Transverse colon (tissue), 4 donors: ENCODE data around the gene P2RX2. TPM values are rescaled to one million over a fixed set of nuclear protein-coding genes. Genes with fewer than 3 reads are reported as not detected.

ENCODE experiments used
- DNase-seq: peaks from one replicate; pipeline ENCODE4 v3.0.0-alpha.2; 2019
- H3K27ac ChIP-seq, 4 donors: fragments of 200-600 bp; sonication (generic); 2 replicates each; pipeline ENCODE4 v1.5.1; 2016 to 2018; ENCODE audit warnings: inconsistent platforms in 4 of 4
- H3K27me3 ChIP-seq: fragments of 200-600 bp; sonication (generic); 2 replicates; pipeline ENCODE4 v1.5.1; 2017; ENCODE audit warnings: inconsistent platforms
- H3K36me3 ChIP-seq, 4 donors: fragments of 200-600 bp; sonication (generic); 2 replicates each; pipeline ENCODE4 v1.5.1; 2017 to 2019; ENCODE audit warnings: inconsistent platforms in 4 of 4
- H3K4me1 ChIP-seq, 4 donors: fragments of 200-600 bp; sonication (generic); 2 replicates each; pipeline ENCODE4 v1.5.1; 2017 to 2020; ENCODE audit warnings: inconsistent platforms in 4 of 4
- H3K4me3 ChIP-seq, 4 donors: fragments of 200-600 bp; sonication (generic); 1 replicate in 1 of 4; 2 replicates in 3 of 4; pipeline versions ENCODE4 v1.5.1 to v1.6.1; 2017 to 2019; ENCODE audit warnings: inconsistent platforms in 4 of 4
- H3K9me3 ChIP-seq, 2 donors: fragments of 200-600 bp; sonication (generic); 2 replicates each; pipeline ENCODE4 v1.5.1; 2017 to 2019; ENCODE audit warnings: inconsistent platforms in 2 of 2
- CTCF ChIP-seq, 5 experiments: fragments of 200-600 bp in 3 of 5; fragments of 450-650 bp in 2 of 5; sonication (generic) in 3 of 5; IDR thresholded peaks; 1 replicate in 2 of 5; 2 replicates in 3 of 5; pipeline ENCODE4 v1.5.1; 2016 to 2017; ENCODE audit warnings: antibody characterized with exemption in 5 of 5, inconsistent platforms in 3 of 5, mild to moderate bottlenecking in 2 of 5, moderate library complexity in 1 of 5
- EP300 ChIP-seq: sonication (generic); formaldehyde crosslinking; IDR thresholded peaks from one replicate; pipeline ENCODE4 v1.6.1; 2017; ENCODE audit warnings: antibody characterized with exemption, low read depth
- POLR2A ChIP-seq: fragments of 450-650 bp; IDR thresholded peaks from one replicate; pipeline ENCODE4 v1.6.1; 2016; ENCODE audit warnings: antibody characterized with exemption, mild to moderate bottlenecking, moderate library complexity
- POLR2AphosphoS5 ChIP-seq, 3 donors: sonication (generic); formaldehyde crosslinking; IDR thresholded peaks; one replicate each; pipeline ENCODE4 v1.6.1; 2016; ENCODE audit warnings: antibody characterized with exemption in 3 of 3
- WGBS, 2 donors: methylation state at CpG; one replicate each; pipeline ENCODE4 v1.1.5; 2018; ENCODE audit warnings: low coverage in 1 of 2; 5-methylcytosine and 5-hydroxymethylcytosine counted together
- in situ Hi-C, 4 donors: fragments of 200-750 bp; cut with MboI; loops; one replicate each; pipeline versions ENCODE4 v1.15.0 to v1.15.1; 2017; ENCODE audit warnings: low sequenced_read_pairs in 3 of 4, low pct_ligation_motif_present in 1 of 4, low pct_unique_long_range_greater_than_20kb in 1 of 4
- intact Hi-C: fragments of 100-400 bp; cut with DNase I; formaldehyde crosslinking; loops from one replicate; pipeline ENCODE4 v1.15.1; 2023; ENCODE audit warnings: low total_unique reads
- total RNA-seq, 4 donors: library from RNA; depleted of rRNA; stranded (reverse); fragments of >200 nt; gene quantifications; one replicate each; pipeline ENCODE4 v1.1.0, GENCODE V29; 2016

The P2RX2 gene
- total RNA-seq, 4 donors from 2014 or later, result 0.96 to 2.1 TPM; not detected in 2

- H3K27ac ChIP-seq, result no peak overlapping the region
- in situ Hi-C loops (no loop called here), intact Hi-C loops (no loop called here)
- 94 to 97% methylated on average over 11 to 21 of the region's 21 CpGs for WGBS, 2 donors
- H3K4me3 ChIP-seq, result no peak overlapping the region
- H3K9me3 ChIP-seq, result no peaks in the 10 kb centered on the region
- H3K4me1 ChIP-seq, result no peaks in the 10 kb centered on the region
- no peaks in the 10 kb centered on the region for H3K27me3 ChIP-seq
- no peak for DNase-seq
- no peak for TF ChIP-seq CTCF (IDR thresholded peaks at IDR 0.05)
- TF ChIP-seq EP300, result no peak
- TF ChIP-seq POLR2AphosphoS5 (IDR thresholded peaks at IDR 0.05), result no peak
- TF ChIP-seq POLR2A, result no peak
- H3K36me3 ChIP-seq, result peaks cover 0 to 24% (median 10%) of the 10 kb centered on the region in 4 donors
These were observed 15.9 kb downstream of the P2RX2 start for GRCh38 chr12:132634411-132634990.

- H3K27me3 ChIP-seq, result no peaks in the 10 kb centered on the region
- TF ChIP-seq POLR2AphosphoS5 (IDR thresholded peaks at IDR 0.05), result no peak
- TF ChIP-seq POLR2A, result no peak
- no peak for TF ChIP-seq CTCF (IDR thresholded peaks at IDR 0.05)
- TF ChIP-seq EP300, result no peak
- in situ Hi-C loops, result no loop called here
- peaks cover 0 to 21% (median 8%) of the 10 kb centered on the region in 4 donors for H3K36me3 ChIP-seq
- no peak overlapping the region for H3K27ac ChIP-seq
- 90 to 93% methylated on average over 3 to 29 of the region's 29 CpGs for WGBS, 2 donors
- H3K9me3 ChIP-seq, result no peaks in the 10 kb centered on the region
- intact Hi-C loops, result no loop called here
- H3K4me1 ChIP-seq, result no peaks in the 10 kb centered on the region
- no peak for DNase-seq
- no peak overlapping the region for H3K4me3 ChIP-seq
These were observed 16.7 kb downstream of the P2RX2 start for GRCh38 chr12:132635076-132635955.

GRCh38 chr12:132637811-132638210 lies 19.2 kb downstream of the P2RX2 start:
- Histone ChIP-seq H3K27me3 (no peaks in the 10 kb centered on the region), H3K9me3 (no peaks in the 10 kb centered on the region), H3K36me3 (peaks cover 0 to 21% (median 10%) of the 10 kb centered on the region in 4 donors), H3K4me1 (no peaks in the 10 kb centered on the region), H3K27ac (no peak overlapping the region), H3K4me3 (no peak overlapping the region)
- in situ Hi-C loops, result no loop called here
- no peak for DNase-seq
- 89% methylated on average over 18 of the region's 18 CpGs; no CpG with 5 or more reads in 1 of the 2 donors for WGBS, 2 donors
- TF ChIP-seq EP300 (no peak), POLR2AphosphoS5 (IDR thresholded peaks at IDR 0.05) (no peak), CTCF (IDR thresholded peaks at IDR 0.05) (no peak), POLR2A (no peak)
- intact Hi-C loops, result no loop called here

GRCh38 chr12:132638541-132639408 lies 20.2 kb downstream of the P2RX2 start:
- Histone ChIP-seq H3K27ac (no peak overlapping the region), H3K36me3 (peaks cover 0 to 25% (median 10%) of the 10 kb centered on the region in 4 donors), H3K27me3 (no peaks in the 10 kb centered on the region), H3K9me3 (no peaks in the 10 kb centered on the region), H3K4me3 (no peak overlapping the region), H3K4me1 (no peaks in the 10 kb centered on the region)
- no peak for DNase-seq
- intact Hi-C loops (no loop called here), in situ Hi-C loops (no loop called here)
- TF ChIP-seq CTCF (IDR thresholded peaks at IDR 0.05), result peak; percentile 44 to 74 (median 67)
- no peak for TF ChIP-seq POLR2AphosphoS5 (IDR thresholded peaks at IDR 0.05)
- 60 to 73% methylated on average over 7 to 23 of the region's 25 CpGs for WGBS, 2 donors
